Hepatocyte (in vitro differentiated cells): ENCODE data around the gene ZMYND8. TPM values are rescaled to one million over a fixed set of nuclear protein-coding genes. Genes with fewer than 3 reads are reported as not detected.

ENCODE experiments used
- DNase-seq: peaks from one replicate; pipeline ENCODE4 v3.0.0-alpha.2; 2016; ENCODE audit warnings: low spot score
- H2AFZ ChIP-seq: fragments of 200-600 bp; sonication (generic); 2 replicates; pipeline ENCODE4 v1.6.0; 2016; ENCODE audit warnings: antibody characterized with exemption, mild to moderate bottlenecking
- H3K27ac ChIP-seq: fragments of 200-600 bp; sonication (generic); 2 replicates; pipeline ENCODE4 v1.5.1; 2016; ENCODE audit warnings: mild to moderate bottlenecking
- H3K27me3 ChIP-seq: fragments of 200-600 bp; sonication (generic); 2 replicates; pipeline ENCODE4 v1.6.1; 2016
- H3K36me3 ChIP-seq: fragments of 200-600 bp; sonication (generic); replicated peaks from 2 replicates; pipeline ENCODE4 v1.5.1; 2016; ENCODE audit warnings: low read depth; ENCODE audit not compliant: insufficient read depth
- H3K4me1 ChIP-seq: fragments of 200-600 bp; sonication (generic); 2 replicates; pipeline ENCODE4 v1.5.1; 2016; ENCODE audit warnings: mild to moderate bottlenecking, moderate library complexity; ENCODE audit not compliant: insufficient read depth
- H3K4me2 ChIP-seq: fragments of 200-600 bp; sonication (generic); 2 replicates; pipeline ENCODE4 v1.6.0; 2016
- H3K4me3 ChIP-seq: fragments of 200-600 bp; sonication (generic); 2 replicates; pipeline ENCODE4 v1.5.1; 2016; ENCODE audit warnings: mild to moderate bottlenecking
- H3K79me2 ChIP-seq: fragments of 200-600 bp; sonication (generic); 2 replicates; pipeline ENCODE4 v1.6.0; 2017; ENCODE audit warnings: mild to moderate bottlenecking
- H3K9me2 ChIP-seq: fragments of 200-600 bp; sonication (generic); replicated peaks from 2 replicates; pipeline ENCODE4 v1.6.0; 2017; ENCODE audit warnings: mild to moderate bottlenecking; ENCODE audit not compliant: insufficient read depth
- H3K9me3 ChIP-seq: fragments of 200-600 bp; sonication (generic); 2 replicates; pipeline ENCODE4 v1.5.1; 2016; ENCODE audit warnings: low read depth, mild to moderate bottlenecking
- H4K20me1 ChIP-seq: fragments of 200-600 bp; sonication (generic); 2 replicates; pipeline ENCODE4 v1.6.0; 2016; ENCODE audit warnings: mild to moderate bottlenecking; ENCODE audit not compliant: insufficient read depth, poor library complexity, severe bottlenecking
- EZH2 ChIP-seq: fragments of 200-600 bp; sonication (generic); IDR thresholded peaks from 2 replicates; pipeline ENCODE4 v1.6.1; 2016; ENCODE audit warnings: antibody characterized with exemption, mild to moderate bottlenecking, borderline replicate concordance
- EZH2phosphoT487 ChIP-seq: fragments of 200-600 bp; sonication (generic); IDR thresholded peaks from one replicate; pipeline ENCODE4 v1.6.1; 2018; ENCODE audit warnings: antibody characterized with exemption, mild to moderate bottlenecking, low read depth, moderate library complexity; ENCODE audit not compliant: unreplicated experiment, severe bottlenecking
- WGBS: methylation state at CpG from one replicate; pipeline ENCODE4 v1.1.6; 2016; ENCODE audit warnings: low lambda C conversion rate; ENCODE audit errors: missing lambda C conversion rate; 5-methylcytosine and 5-hydroxymethylcytosine counted together
- microRNA-seq: library from miRNA; unstranded; fragments of <30 nt; microRNA quantifications from one replicate; pipeline ENCODE4, GENCODE V29; 2017
- polyA plus RNA-seq: library from polyadenylated mRNA; unstranded; fragments of >200 nt; fragmentation: Nextera tagmentation; extraction: Ambion mirVana; gene quantifications from 2 replicates; pipeline ENCODE4 v1.2.1, GENCODE V29; 2016
- small RNA-seq: library from RNA; depleted of rRNA; stranded (forward); fragments of <200 nt; gene quantifications from one replicate; pipeline ENCODE3, GENCODE V24; 2014
- total RNA-seq: library from RNA; depleted of rRNA; stranded (reverse); fragments of >200 nt; gene quantifications from 2 replicates; pipeline ENCODE4 v1.2.3, GENCODE V29; 2014
- TF ChIP-seq, protein P1 (sequence below): fragments of 200-600 bp; sonication (generic); IDR thresholded peaks from 2 replicates; pipeline ENCODE4 v1.5.1; 2016; ENCODE audit warnings: antibody characterized with exemption, mild to moderate bottlenecking; ENCODE audit not compliant: poor library complexity

ZMYND8 gene
- total and polyA plus RNA-seq, 2 experiments from 2014 or later: 30.3 to 34.3 TPM

DNA sequence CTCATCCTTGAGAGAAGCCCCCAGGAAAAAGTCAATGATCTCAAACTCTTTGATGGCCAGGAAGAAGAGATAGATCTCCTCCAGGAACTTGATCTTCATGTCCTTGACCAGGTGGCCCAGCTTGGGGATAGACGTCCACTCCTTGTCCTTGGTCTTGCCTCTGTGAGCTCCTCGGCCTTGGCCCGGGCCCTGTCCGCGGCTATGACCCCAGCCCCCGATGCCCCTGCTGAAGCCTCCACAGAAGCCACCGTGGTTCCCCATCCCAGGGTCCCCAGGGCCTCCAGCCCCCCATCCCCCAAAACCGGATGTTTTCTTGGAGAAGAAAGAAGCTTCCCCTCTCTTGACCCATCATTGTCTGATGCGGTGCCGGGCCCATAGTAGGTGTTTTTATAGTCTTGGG lies 195.1 kb downstream of the ZMYND8 start:
- H2AFZ ChIP-seq: no peak overlapping the region
- no peak overlapping the region for H3K4me2 ChIP-seq
- H3K36me3 ChIP-seq: no peaks in the 10 kb centered on the region
- no peaks in the 10 kb centered on the region for H4K20me1 ChIP-seq
- no peak for DNase-seq
- no peak overlapping the region for H3K4me3 ChIP-seq
- no peaks in the 10 kb centered on the region for H3K9me2 ChIP-seq
- H3K27me3 ChIP-seq: no peaks in the 10 kb centered on the region
- H3K4me1 ChIP-seq: no peaks in the 10 kb centered on the region
- TF ChIP-seq, protein P1, sequence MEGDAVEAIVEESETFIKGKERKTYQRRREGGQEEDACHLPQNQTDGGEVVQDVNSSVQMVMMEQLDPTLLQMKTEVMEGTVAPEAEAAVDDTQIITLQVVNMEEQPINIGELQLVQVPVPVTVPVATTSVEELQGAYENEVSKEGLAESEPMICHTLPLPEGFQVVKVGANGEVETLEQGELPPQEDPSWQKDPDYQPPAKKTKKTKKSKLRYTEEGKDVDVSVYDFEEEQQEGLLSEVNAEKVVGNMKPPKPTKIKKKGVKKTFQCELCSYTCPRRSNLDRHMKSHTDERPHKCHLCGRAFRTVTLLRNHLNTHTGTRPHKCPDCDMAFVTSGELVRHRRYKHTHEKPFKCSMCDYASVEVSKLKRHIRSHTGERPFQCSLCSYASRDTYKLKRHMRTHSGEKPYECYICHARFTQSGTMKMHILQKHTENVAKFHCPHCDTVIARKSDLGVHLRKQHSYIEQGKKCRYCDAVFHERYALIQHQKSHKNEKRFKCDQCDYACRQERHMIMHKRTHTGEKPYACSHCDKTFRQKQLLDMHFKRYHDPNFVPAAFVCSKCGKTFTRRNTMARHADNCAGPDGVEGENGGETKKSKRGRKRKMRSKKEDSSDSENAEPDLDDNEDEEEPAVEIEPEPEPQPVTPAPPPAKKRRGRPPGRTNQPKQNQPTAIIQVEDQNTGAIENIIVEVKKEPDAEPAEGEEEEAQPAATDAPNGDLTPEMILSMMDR: no peak
- TF ChIP-seq EZH2 (no peak), EZH2phosphoT487 (no peak)
- no peaks in the 10 kb centered on the region for H3K9me3 ChIP-seq
- H3K79me2 ChIP-seq: no peaks in the 10 kb centered on the region
- no peak overlapping the region for H3K27ac ChIP-seq
- 100% methylated on average over 5 of the region's 10 CpGs for WGBS

- Histone ChIP-seq H3K4me2 (no peak overlapping the region), H3K27me3 (no peaks in the 10 kb centered on the region), H3K9me2 (no peaks in the 10 kb centered on the region), H3K79me2 (no peaks in the 10 kb centered on the region), H3K9me3 (no peaks in the 10 kb centered on the region), H2AFZ (no peak overlapping the region), H3K4me1 (no peaks in the 10 kb centered on the region), H3K36me3 (no peaks in the 10 kb centered on the region), H4K20me1 (no peaks in the 10 kb centered on the region), H3K27ac (no peak overlapping the region), H3K4me3 (no peak overlapping the region)
- whole genome bisulfite sequencing: 94% methylated on average over 14 of the region's 14 CpGs
- TF ChIP-seq EZH2phosphoT487: no peak
- no peak for TF ChIP-seq EZH2
- TF ChIP-seq, protein P1: no peak
- no peak for DNase-seq
These were observed 195.5 kb downstream of the ZMYND8 start for GRCh38 chr20:47160992-47161391.

DNA sequence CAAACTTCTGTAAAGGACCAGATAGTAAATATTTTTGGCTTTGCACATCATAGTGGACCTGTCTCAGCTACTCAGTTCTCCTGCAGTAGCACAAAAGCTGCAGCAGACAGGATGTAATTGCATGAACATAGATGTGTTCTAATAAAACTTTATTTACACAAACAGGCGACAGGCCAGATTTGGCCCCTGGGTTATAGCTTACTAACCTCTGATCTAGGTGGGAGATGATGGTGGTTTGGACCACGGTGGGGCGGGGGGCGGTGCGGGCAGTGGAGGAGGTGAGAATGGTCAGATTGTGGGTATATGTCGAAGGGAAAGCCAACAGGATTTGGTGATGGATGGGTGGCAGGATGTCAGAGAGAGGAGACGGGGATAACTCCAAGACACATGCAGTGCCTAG lies 196.3 kb downstream of the ZMYND8 start:
- Histone ChIP-seq H3K4me2 (no peak overlapping the region), H3K36me3 (no peaks in the 10 kb centered on the region), H3K4me1 (no peaks in the 10 kb centered on the region), H4K20me1 (no peaks in the 10 kb centered on the region), H3K9me2 (no peaks in the 10 kb centered on the region), H2AFZ (no peak overlapping the region), H3K9me3 (no peaks in the 10 kb centered on the region), H3K79me2 (no peaks in the 10 kb centered on the region), H3K4me3 (no peak overlapping the region), H3K27me3 (no peaks in the 10 kb centered on the region), H3K27ac (no peak overlapping the region)
- DNase-seq: no peak
- WGBS: 96% methylated on average over 7 of the region's 7 CpGs
- TF ChIP-seq, protein P1: no peak
- TF ChIP-seq EZH2phosphoT487 (no peak), EZH2 (no peak)

Small RNA genes within 50 kb of the gene (microRNA-seq; reads per million reads assigned to microRNA genes)
- gene MIR3616: 5.8 reads per million, percentile 13 among the genes with 10 or more reads in this experiment

Small RNA genes within 50 kb of the gene (small RNA-seq; reads per million reads assigned to genes)
- gene MIR3616: not detected

Other genes with a start within 250 kb of the ZMYND8 start
- 27.0 and 28.6 TPM in 2 replicates for gene NCOA3, start 145.2 kb upstream of the ZMYND8 start, total RNA-seq
- 12.5 and 12.7 TPM in 2 replicates for gene NCOA3, start 145.2 kb upstream of the ZMYND8 start, polyA plus RNA-seq